Vagina (tissue), 2 donors: ENCODE results near the gene WAS. TPM values are rescaled to one million over a fixed set of nuclear protein-coding genes. Genes with fewer than 3 reads are reported as not detected.
A peak's percentile ranks its signal among the peaks of the same experiment; 100 is the strongest.
"Not testable (repeated sequence)": the region's sequence is repeated elsewhere in the genome, so short reads cannot be mapped to it uniquely, and the experiment has no call there.

Experiments used
- DNase-seq, 2 donors: peaks; one replicate each; pipeline ENCODE4 v3.0.0-alpha.2; 2017; ENCODE audit errors: extremely low spot score in 2 of 2
- H3K27ac ChIP-seq: fragments of 200-600 bp; sonication (generic); one replicate; pipeline ENCODE4 v1.5.1; 2019
- H3K27me3 ChIP-seq: fragments of 200-600 bp; sonication (generic); one replicate; pipeline ENCODE4 v1.5.1; 2019
- H3K36me3 ChIP-seq, 2 donors: fragments of 200-600 bp; sonication (generic); one replicate each; pipeline ENCODE4 v1.5.1; 2017 to 2019
- H3K4me1 ChIP-seq: fragments of 200-600 bp; sonication (generic); one replicate; pipeline ENCODE4 v1.5.1; 2019
- H3K4me3 ChIP-seq, 2 donors: fragments of 200-600 bp; sonication (generic); 1 replicate in 1 of 2; 2 replicates in 1 of 2; pipeline ENCODE4 v1.5.1; 2016 to 2019
- H3K9me3 ChIP-seq: fragments of 200-600 bp; sonication (generic); one replicate; pipeline ENCODE4 v1.5.1; 2019
- POLR2A ChIP-seq, 2 donors: fragments of 450-650 bp; IDR thresholded peaks; one replicate each; pipeline ENCODE4 v1.6.1; 2017; ENCODE audit warnings: antibody characterized with exemption in 2 of 2, mild to moderate bottlenecking in 2 of 2, moderate library complexity in 2 of 2
- POLR2AphosphoS5 ChIP-seq, 2 donors: sonication (generic); formaldehyde crosslinking; IDR thresholded peaks; one replicate each; pipeline ENCODE4 v1.9.0; 2017; ENCODE audit warnings: antibody characterized with exemption in 2 of 2, mild to moderate bottlenecking in 2 of 2, low read depth in 1 of 2; ENCODE audit not compliant: insufficient read depth in 1 of 2
- intact Hi-C: fragments of 100-400 bp; cut with DNase I; formaldehyde crosslinking; loops from one replicate; pipeline ENCODE4 v1.15.1; 2023
- total RNA-seq: library from RNA; depleted of rRNA; stranded (reverse); fragments of >200 nt; gene quantifications from one replicate; pipeline ENCODE4 v1.2.3, GENCODE V29; 2016
- TF ChIP-seq, protein P1 (sequence below), 3 experiments: fragments of 450-650 bp in 2 of 3; fragments of 200-600 bp in 1 of 3; sonication (generic) in 1 of 3; IDR thresholded peaks; one replicate each; pipeline ENCODE4 v1.5.1; 2017 to 2019; ENCODE audit warnings: antibody characterized with exemption in 3 of 3, mild to moderate bottlenecking in 2 of 3, moderate library complexity in 2 of 3

Gene WAS
- total RNA-seq, 1 donor from 2014 or later = 4.4 TPM

DNA sequence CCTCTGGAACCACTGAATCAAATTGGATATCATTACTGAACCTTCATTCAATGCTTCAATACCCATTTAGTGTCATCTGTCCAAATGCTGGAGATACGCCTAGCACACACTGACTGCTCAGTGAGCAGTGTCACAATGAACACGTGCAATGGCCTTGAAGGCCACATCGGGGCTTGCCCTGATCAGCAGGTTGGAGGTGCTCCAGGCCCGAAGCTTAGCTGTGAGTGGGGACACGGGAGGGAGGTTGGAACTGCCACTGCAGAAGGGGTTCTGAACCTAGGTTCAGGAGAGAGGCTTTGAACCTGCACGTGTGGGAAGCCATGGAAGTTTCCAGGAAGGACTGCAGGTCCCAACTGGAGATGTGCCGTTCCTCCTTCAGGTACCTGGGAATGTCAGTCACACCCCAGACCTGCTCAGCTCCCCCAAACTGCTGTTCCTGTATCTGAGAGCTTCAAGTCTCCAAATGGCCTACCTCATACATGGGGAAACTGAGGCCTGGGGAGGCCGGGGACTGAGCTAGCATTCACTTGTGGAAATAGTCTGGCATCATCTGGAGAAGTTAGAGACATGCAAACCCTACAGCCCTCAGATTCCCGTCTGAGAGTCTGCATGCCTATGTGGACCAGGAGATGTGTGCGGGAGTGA lies 1.9 kb upstream of the WAS start:
- intact Hi-C loops = no loop called here
- TF ChIP-seq, protein P1, sequence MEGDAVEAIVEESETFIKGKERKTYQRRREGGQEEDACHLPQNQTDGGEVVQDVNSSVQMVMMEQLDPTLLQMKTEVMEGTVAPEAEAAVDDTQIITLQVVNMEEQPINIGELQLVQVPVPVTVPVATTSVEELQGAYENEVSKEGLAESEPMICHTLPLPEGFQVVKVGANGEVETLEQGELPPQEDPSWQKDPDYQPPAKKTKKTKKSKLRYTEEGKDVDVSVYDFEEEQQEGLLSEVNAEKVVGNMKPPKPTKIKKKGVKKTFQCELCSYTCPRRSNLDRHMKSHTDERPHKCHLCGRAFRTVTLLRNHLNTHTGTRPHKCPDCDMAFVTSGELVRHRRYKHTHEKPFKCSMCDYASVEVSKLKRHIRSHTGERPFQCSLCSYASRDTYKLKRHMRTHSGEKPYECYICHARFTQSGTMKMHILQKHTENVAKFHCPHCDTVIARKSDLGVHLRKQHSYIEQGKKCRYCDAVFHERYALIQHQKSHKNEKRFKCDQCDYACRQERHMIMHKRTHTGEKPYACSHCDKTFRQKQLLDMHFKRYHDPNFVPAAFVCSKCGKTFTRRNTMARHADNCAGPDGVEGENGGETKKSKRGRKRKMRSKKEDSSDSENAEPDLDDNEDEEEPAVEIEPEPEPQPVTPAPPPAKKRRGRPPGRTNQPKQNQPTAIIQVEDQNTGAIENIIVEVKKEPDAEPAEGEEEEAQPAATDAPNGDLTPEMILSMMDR (IDR thresholded peaks at IDR 0.05) = no peak
- TF ChIP-seq POLR2AphosphoS5 (IDR thresholded peaks at IDR 0.05; ENCODE audit: insufficient read depth in 1 of 2, low read depth in 1 of 2) (no peak), POLR2A (IDR thresholded peaks at IDR 0.05) (no peak)
- Histone ChIP-seq H3K4me3 (no peak overlapping the region), H3K9me3 (no peaks in the 10 kb centered on the region), H3K36me3 (no peaks in the 10 kb centered on the region), H3K27ac (no peak overlapping the region), H3K27me3 (no peaks in the 10 kb centered on the region), H3K4me1 (no peaks in the 10 kb centered on the region)
- no peak for DNase-seq

DNA sequence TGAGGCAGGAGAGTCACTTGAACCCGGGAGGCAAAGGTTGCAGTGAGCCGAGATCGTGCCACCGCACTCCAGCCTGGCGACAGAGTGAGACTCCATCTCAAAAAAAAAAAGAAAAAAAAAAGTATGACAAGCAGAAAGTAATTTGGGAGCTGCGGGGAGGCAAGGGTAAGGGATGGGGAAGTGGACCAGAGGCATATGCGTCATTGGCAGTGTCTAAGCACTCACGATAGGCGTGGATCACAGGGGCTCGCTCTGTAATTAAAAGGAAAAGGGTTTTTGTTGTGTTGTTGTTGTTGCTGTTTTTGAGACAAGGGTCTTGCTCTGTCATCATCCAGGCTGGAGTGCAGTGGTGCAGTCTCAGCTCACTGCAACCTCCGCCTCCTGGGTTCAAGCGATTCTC lies 804 bp upstream of the WAS start:
- H3K4me1 ChIP-seq, H3K27me3 ChIP-seq, H3K27ac ChIP-seq, H3K9me3 ChIP-seq, intact Hi-C loops, H3K4me3 ChIP-seq, DNase-seq, H3K36me3 ChIP-seq: not testable (repeated sequence)

DNA sequence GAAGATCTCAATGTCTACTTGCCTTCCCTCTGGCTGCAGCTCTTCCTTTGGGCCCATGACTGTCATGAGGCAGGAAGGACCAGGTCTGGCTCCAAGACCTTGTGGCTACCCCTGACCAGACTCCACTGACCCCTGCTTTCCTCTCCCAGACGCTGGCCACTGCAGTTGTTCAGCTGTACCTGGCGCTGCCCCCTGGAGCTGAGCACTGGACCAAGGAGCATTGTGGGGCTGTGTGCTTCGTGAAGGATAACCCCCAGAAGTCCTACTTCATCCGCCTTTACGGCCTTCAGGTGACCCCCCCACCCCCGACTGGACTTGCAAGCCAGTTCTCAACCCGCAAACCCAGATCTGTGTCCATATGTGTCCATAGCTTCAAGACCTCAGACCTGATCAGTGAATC lies 535 bp downstream of the WAS start:
- H3K4me3 ChIP-seq = peak overlapping the region in 1 of 2 donors; percentile 20
- TF ChIP-seq, protein P1 (IDR thresholded peaks at IDR 0.05) = no peak
- TF ChIP-seq POLR2AphosphoS5 (IDR thresholded peaks at IDR 0.05; ENCODE audit: insufficient read depth in 1 of 2, low read depth in 1 of 2) = no peak
- no peak for TF ChIP-seq POLR2A (IDR thresholded peaks at IDR 0.05)
- H3K27ac ChIP-seq = no peak overlapping the region
- intact Hi-C loops = no loop called here
- H3K27me3 ChIP-seq = no peaks in the 10 kb centered on the region
- no peaks in the 10 kb centered on the region for H3K36me3 ChIP-seq
- no peaks in the 10 kb centered on the region for H3K9me3 ChIP-seq
- no peaks in the 10 kb centered on the region for H3K4me1 ChIP-seq
- DNase-seq = no peak

DNA sequence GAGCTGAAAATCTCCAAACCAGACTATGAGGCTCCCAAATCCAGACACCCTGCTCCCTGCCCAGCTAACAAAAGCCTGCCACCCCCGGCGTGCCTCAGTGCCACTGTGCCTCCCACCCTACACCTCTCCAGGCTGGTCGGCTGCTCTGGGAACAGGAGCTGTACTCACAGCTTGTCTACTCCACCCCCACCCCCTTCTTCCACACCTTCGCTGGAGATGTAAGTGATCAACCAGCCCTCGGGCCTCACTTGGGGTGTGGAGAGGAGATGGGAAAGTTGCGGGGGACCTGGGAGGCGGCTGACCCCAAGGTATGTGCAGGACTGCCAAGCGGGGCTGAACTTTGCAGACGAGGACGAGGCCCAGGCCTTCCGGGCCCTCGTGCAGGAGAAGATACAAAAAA lies 1.8 kb downstream of the WAS start:
- TF ChIP-seq, protein P1 (IDR thresholded peaks at IDR 0.05) = no peak
- TF ChIP-seq POLR2AphosphoS5 (IDR thresholded peaks at IDR 0.05; ENCODE audit: insufficient read depth in 1 of 2, low read depth in 1 of 2) (no peak), POLR2A (IDR thresholded peaks at IDR 0.05) (no peak)
- Histone ChIP-seq H3K4me3 (no peak overlapping the region), H3K27me3 (no peaks in the 10 kb centered on the region), H3K4me1 (no peaks in the 10 kb centered on the region), H3K36me3 (no peaks in the 10 kb centered on the region), H3K9me3 (no peaks in the 10 kb centered on the region), H3K27ac (no peak overlapping the region)
- DNase-seq = no peak
- intact Hi-C loops = no loop called here

DNA sequence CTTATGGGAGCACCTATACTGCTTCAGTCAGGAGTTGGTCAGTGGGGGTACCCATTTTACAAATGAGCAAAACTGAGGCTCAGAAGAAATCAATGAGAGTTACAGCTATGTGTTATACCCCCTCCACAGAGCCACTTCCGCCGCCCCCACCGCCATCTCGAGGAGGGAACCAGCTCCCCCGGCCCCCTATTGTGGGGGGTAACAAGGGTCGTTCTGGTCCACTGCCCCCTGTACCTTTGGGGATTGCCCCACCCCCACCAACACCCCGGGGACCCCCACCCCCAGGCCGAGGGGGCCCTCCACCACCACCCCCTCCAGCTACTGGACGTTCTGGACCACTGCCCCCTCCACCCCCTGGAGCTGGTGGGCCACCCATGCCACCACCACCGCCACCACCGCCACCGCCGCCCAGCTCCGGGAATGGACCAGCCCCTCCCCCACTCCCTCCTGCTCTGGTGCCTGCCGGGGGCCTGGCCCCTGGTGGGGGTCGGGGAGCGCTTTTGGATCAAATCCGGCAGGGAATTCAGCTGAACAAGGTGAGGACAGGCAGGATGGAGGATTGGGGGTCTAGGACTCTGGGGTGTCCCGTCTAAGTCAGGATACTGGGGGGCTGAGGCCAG lies 5.0 kb downstream of the WAS start:
- H3K27me3 ChIP-seq = no peaks in the 10 kb centered on the region
- H3K4me1 ChIP-seq = no peaks in the 10 kb centered on the region
- TF ChIP-seq POLR2AphosphoS5 (IDR thresholded peaks at IDR 0.05; ENCODE audit: insufficient read depth in 1 of 2, low read depth in 1 of 2) (no peak), POLR2A (IDR thresholded peaks at IDR 0.05) (no peak)
- TF ChIP-seq, protein P1 (IDR thresholded peaks at IDR 0.05) = no peak
- no peaks in the 10 kb centered on the region for H3K36me3 ChIP-seq
- H3K9me3 ChIP-seq = no peaks in the 10 kb centered on the region
- DNase-seq = no peak
- H3K4me3 ChIP-seq = no peak overlapping the region
- no peak overlapping the region for H3K27ac ChIP-seq
- intact Hi-C loops = no loop called here
